Mesothelial cell of epicardium (in vitro differentiated cells): ENCODE data around the gene LAPTM4A. TPM values are rescaled to one million over a fixed set of nuclear protein-coding genes. Genes with fewer than 3 reads are reported as not detected.
"Not testable (repeated sequence)": the region's sequence is repeated elsewhere in the genome, so short reads cannot be mapped to it uniquely, and the experiment has no call there.

ENCODE experiments used
- DNase-seq, 2 experiments: peaks; one replicate each; pipeline ENCODE4 v3.0.0; 2021; ENCODE audit warnings: low spot score in 2 of 2; ENCODE audit not compliant: unreplicated experiment in 2 of 2
- H3K27ac Mint-ChIP-seq: 2 replicates; pipeline ENCODE4 v1.8.0; 2021; ENCODE audit warnings: mixed read lengths
- H3K27me3 Mint-ChIP-seq: 2 replicates; pipeline ENCODE4 v1.8.0; 2021; ENCODE audit warnings: low read depth, mixed read lengths
- H3K36me3 Mint-ChIP-seq: 2 replicates; pipeline ENCODE4 v1.8.0; 2021; ENCODE audit warnings: mixed read lengths
- H3K4me1 Mint-ChIP-seq: 2 replicates; pipeline ENCODE4 v1.8.0; 2021; ENCODE audit warnings: mixed read lengths
- H3K4me3 Mint-ChIP-seq: 2 replicates; pipeline ENCODE4 v1.8.0; 2021; ENCODE audit warnings: mild to moderate bottlenecking, moderate library complexity, mixed read lengths
- H3K9me3 Mint-ChIP-seq: 2 replicates; pipeline ENCODE4 v1.8.0; 2021; ENCODE audit warnings: mixed read lengths
- total RNA-seq: library from RNA; stranded (reverse); gene quantifications from 3 replicates; pipeline ENCODE4 v1.2.1, GENCODE V29; 2021
- TF ChIP-seq, protein P1 (sequence below): fragments of 200-600 bp; sonication (generic); IDR thresholded peaks from one replicate; pipeline ENCODE4 v1.5.0; 2021; ENCODE audit warnings: antibody characterized with exemption; ENCODE audit not compliant: unreplicated experiment

LAPTM4A gene
- total RNA-seq, 1 donor from 2014 or later, result 216 TPM

DNA sequence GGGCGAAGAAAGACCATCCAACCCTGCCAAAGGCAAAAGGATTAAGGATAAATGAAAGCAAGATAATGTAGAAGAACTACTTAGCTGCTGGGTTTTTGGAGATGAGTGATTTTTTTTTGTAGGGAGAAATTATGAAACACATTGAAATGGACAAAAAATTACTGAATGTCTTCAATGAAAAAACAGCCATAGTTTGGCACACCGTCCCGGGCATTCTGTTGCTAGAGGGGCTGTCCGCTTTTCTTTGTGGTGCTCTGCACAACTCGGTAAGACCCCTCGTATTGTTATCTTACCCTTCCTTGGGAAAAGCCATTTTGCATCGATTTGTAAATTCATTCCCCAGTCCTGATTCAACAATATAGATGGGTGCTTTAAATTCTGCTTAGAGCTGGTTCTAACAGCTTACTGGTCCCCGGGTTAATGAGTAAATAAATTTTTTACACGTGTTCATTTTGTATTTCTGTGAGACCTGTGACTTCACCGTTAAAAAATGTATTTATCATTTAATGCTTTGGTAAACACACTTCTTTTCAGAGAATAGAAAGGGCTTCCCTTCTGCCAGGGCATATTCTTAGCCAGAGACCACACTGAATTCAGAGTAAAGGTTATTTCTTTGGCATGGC, 912 bp upstream of the LAPTM4A start:
- Mint-ChIP-seq H3K4me3 (no peak overlapping the region), H3K27ac (no peak overlapping the region), H3K27me3 (peaks cover 5% of the 10 kb centered on the region), H3K4me1 (peaks cover 22% of the 10 kb centered on the region), H3K9me3 (no peaks in the 10 kb centered on the region), H3K36me3 (no peaks in the 10 kb centered on the region)
- TF ChIP-seq, protein P1, sequence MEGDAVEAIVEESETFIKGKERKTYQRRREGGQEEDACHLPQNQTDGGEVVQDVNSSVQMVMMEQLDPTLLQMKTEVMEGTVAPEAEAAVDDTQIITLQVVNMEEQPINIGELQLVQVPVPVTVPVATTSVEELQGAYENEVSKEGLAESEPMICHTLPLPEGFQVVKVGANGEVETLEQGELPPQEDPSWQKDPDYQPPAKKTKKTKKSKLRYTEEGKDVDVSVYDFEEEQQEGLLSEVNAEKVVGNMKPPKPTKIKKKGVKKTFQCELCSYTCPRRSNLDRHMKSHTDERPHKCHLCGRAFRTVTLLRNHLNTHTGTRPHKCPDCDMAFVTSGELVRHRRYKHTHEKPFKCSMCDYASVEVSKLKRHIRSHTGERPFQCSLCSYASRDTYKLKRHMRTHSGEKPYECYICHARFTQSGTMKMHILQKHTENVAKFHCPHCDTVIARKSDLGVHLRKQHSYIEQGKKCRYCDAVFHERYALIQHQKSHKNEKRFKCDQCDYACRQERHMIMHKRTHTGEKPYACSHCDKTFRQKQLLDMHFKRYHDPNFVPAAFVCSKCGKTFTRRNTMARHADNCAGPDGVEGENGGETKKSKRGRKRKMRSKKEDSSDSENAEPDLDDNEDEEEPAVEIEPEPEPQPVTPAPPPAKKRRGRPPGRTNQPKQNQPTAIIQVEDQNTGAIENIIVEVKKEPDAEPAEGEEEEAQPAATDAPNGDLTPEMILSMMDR, result no peak
- DNase-seq, result no peak

DNA sequence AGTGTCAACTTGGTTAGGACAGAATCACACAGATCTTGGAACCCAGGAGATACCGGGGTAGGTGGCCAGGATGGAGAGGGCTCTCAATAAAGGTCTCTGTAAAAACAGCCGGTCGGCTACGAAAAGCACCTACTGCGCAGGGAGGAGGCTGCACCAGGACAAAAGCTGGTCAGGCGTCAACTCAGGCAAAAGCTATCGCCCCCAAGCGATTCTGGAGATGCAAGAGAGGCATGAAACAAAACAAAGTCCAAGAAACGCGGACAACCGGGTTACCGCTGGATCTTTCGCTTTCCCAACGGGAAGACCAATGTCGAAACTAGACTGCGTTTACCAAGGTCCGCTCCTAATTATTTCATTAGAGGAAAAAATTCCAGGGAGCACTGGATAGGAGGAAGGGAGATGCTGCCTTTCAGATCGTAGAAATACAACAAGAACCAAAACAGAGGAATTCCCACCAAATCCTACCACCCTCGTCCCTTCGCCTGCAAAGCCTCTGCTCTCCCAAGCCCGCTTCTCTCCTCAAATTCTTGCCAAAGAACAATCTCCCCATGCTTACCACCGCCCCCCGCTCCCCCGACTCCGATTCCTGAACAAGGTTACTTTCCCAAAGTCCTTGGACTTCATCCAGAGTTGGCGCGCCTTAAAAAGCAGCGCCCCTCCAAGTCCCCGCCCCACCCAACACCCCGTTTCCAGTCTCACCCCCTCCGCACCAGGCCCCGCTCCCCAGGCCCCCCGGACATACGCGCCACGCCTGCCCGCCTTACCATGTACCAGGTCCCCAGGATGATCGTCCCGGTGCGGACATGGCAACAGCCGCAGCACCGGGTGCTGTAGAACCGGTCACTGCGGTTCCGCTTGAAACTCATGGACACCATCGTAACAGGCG, 539 bp downstream of the LAPTM4A start:
- H3K27ac Mint-ChIP-seq, result no peak overlapping the region
- TF ChIP-seq, protein P1, result no peak
- no peaks in the 10 kb centered on the region for H3K36me3 Mint-ChIP-seq
- peak in 1 of 2 experiments; percentile 30 for DNase-seq
- no peaks in the 10 kb centered on the region for H3K9me3 Mint-ChIP-seq
- H3K27me3 Mint-ChIP-seq, result peaks cover 4% of the 10 kb centered on the region
- peaks cover 26% of the 10 kb centered on the region for H3K4me1 Mint-ChIP-seq
- no peak overlapping the region for H3K4me3 Mint-ChIP-seq

DNA sequence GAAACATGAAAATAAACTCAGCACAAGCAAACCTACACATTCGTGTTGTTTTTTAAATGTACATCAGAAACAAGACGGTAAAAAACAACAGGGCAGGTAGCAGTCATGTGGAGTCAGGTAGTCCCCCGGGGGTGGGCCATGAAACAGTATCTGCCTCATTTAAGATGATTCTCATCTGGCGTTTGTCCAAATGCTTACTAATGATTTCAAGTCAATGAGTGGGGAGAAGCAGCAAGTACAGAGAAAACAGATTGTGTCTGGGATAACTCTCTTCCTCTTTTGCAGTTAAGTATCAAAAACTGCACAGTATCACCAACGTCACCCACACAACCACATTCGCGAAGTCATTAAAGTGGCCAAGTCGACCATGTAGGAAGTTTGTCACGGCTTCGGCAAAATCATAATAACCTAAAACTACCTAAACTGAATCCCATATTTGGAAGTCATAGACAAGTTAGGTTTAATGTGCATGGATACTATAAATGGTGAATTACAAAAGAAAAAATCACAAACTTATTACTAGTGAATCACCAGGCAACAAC, 1.3 kb downstream of the LAPTM4A start:
- Mint-ChIP-seq H3K36me3 (no peaks in the 10 kb centered on the region), H3K27me3 (no peaks in the 10 kb centered on the region), H3K4me3 (no peak overlapping the region), H3K4me1 (peaks cover 31% of the 10 kb centered on the region), H3K27ac (no peak overlapping the region), H3K9me3 (no peaks in the 10 kb centered on the region)
- TF ChIP-seq, protein P1, result no peak
- no peak for DNase-seq

DNA sequence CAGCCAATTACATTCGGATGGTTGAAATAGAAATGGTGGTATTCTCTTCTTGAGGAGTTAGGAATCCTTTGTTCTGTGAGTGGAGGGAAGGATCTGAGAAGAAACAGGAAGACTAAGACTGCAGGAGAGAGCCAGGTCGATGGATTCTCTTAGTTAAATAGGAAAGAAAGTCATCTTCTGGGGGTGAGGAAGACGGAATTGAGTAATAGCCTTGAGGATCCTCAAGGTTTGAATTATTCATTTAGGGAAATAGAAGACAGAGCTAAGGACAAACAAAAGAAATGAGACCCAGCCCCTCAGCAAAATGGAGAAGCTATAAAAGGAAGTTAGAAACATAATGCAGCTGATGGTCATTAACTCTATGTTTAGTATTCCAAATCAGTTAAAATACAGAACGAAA, 1.8 kb downstream of the LAPTM4A start:
- H3K4me3 Mint-ChIP-seq, result no peak overlapping the region
- H3K9me3 Mint-ChIP-seq, result no peaks in the 10 kb centered on the region
- no peak overlapping the region for H3K27ac Mint-ChIP-seq
- H3K27me3 Mint-ChIP-seq, result no peaks in the 10 kb centered on the region
- TF ChIP-seq, protein P1, result no peak
- no peaks in the 10 kb centered on the region for H3K36me3 Mint-ChIP-seq
- H3K4me1 Mint-ChIP-seq, result peaks cover 31% of the 10 kb centered on the region
- DNase-seq, result no peak

DNA sequence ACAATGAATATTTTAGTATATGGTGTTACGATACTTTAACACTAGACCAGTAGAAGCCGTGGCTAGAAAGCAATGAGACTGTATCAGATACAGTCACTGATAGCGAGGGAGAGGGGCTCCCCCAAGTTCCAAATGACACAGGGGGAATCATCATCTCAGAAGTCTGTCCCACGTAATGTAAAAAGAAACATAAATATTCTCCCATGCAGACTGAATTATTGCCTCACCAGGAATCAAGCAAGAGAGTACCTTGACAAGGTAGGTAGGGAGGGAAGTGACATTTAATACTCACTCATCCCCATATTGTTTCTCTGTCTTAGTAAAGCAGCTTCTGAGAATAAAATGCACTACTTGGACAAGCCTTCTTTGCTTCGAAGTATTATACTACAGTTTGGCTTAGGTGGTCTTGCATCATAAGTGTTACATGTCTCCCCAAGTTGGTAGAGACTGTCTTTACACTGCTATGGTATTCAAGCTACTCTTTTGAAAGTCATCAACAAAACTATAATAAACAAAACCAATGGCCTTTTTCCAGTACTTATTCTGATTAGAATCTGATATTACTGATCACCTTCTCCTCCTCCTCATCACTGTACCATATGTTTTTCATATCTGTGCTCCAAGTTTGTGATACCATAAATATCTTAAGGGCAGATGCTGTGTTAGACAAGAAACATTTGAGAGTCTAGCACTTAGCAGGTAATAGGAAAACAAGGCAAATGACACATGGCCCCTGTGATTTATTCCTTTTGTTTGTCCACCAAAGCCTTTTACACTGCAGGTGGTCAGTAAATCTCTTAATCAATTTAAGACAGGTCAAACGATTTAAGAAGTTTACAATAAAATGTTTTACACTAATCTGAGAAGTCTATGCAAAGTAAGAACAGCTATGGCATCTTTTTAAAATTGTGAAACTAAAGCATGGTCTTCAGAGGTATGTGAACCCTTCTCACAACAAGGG, 2.7 kb downstream of the LAPTM4A start:
- no peak for DNase-seq
- no peaks in the 10 kb centered on the region for H3K36me3 Mint-ChIP-seq
- no peaks in the 10 kb centered on the region for H3K9me3 Mint-ChIP-seq
- no peak overlapping the region for H3K27ac Mint-ChIP-seq
- H3K4me1 Mint-ChIP-seq, result peaks cover 35% of the 10 kb centered on the region
- no peaks in the 10 kb centered on the region for H3K27me3 Mint-ChIP-seq
- TF ChIP-seq, protein P1, result no peak
- no peak overlapping the region for H3K4me3 Mint-ChIP-seq

DNA sequence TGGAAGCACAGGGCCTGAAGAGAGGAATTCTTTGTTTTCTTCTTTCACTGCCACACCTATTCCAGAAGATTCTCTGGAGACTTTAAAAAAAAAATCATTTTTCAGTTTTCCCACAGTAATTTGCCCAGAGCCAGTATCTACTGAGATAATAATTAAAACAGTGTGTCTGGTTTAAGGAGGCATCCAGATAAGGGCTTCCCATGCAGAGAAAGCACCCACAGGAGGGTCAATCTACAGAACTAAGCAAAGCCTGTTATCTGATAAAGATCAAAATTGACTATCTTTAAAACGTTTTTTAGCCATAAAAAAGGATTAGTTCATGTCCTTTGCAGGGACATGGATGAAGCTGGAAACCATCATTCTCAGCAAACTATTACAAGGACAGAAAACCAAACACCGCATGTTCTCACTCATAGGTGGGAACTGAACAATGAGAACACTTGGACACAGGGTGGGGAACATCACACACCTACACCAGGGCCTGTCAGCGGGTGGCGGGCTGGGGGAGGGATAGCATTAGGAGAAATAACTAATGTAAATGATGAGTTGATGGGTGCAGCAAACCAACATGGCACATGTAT, 5.6 kb downstream of the LAPTM4A start:
- not testable (repeated sequence) for H3K4me3 Mint-ChIP-seq, H3K36me3 Mint-ChIP-seq, H3K27me3 Mint-ChIP-seq, H3K9me3 Mint-ChIP-seq, DNase-seq
- Mint-ChIP-seq H3K27ac (peak overlapping the region; percentile 61), H3K4me1 (peaks cover 43% of the 10 kb centered on the region)
